Activated B cell treated with CpG ODN at 0.5 μM for 24 hours (primary cell): Measurements from ENCODE around the gene TSNAXIP1. TPM values are rescaled to one million over a fixed set of nuclear protein-coding genes. Genes with fewer than 3 reads are reported as not detected.

ENCODE experiments used
- ATAC-seq: fragments of 200-7000 bp; cut with Tn5 transposase; one replicate; pipeline ENCODE4 v1.10.0; 2021; ENCODE audit warnings: low read depth, mild to moderate bottlenecking, moderate library complexity
- CTCF ChIA-PET: fragments of 350-600 bp; sonication (Branson Sonifier 250); formaldehyde crosslinking; loops from one replicate; lab custom pipeline; 2021; ENCODE audit warnings: antibody characterized with exemption; lab: Charles Lee
- POLR2A ChIA-PET: fragments of 350-600 bp; sonication (Branson Sonifier 250); formaldehyde crosslinking; loops from one replicate; lab custom pipeline; 2021; ENCODE audit warnings: antibody characterized with exemption; lab: Charles Lee
- DNase-seq: peaks from one replicate; pipeline ENCODE4 v3.0.0; 2022
- H3K27ac Mint-ChIP-seq: one replicate; pipeline ENCODE4 v1.8.0; 2020; ENCODE audit warnings: mixed read lengths
- H3K27me3 Mint-ChIP-seq: one replicate; pipeline ENCODE4 v1.8.0; 2021; ENCODE audit warnings: mixed read lengths
- H3K36me3 Mint-ChIP-seq: one replicate; pipeline ENCODE4 v1.8.0; 2021; ENCODE audit warnings: low read depth, mixed read lengths
- H3K4me1 Mint-ChIP-seq: one replicate; pipeline ENCODE4 v1.8.0; 2021; ENCODE audit warnings: mixed read lengths
- H3K4me3 Mint-ChIP-seq: one replicate; pipeline ENCODE4 v1.8.0; 2020; ENCODE audit warnings: mild to moderate bottlenecking, mixed read lengths
- H3K9me3 Mint-ChIP-seq: one replicate; pipeline ENCODE4 v1.8.0; 2020; ENCODE audit warnings: mixed read lengths
- intact Hi-C: fragments of 100-400 bp; cut with micrococcal nuclease; formaldehyde crosslinking; loops from one replicate; pipeline ENCODE4 v1.15.1; 2024
- total RNA-seq: library from RNA; stranded (reverse); gene quantifications from 2 replicates; pipeline ENCODE4 v1.2.3, GENCODE V29; 2022
- TF ChIP-seq, protein P1 (sequence below): fragments of 200-600 bp; IDR thresholded peaks from one replicate; pipeline ENCODE4 v1.8.0; 2022; ENCODE audit warnings: antibody characterized with exemption, mild to moderate bottlenecking

Gene TSNAXIP1
- total RNA-seq, 1 donor from 2014 or later, result 1.9 TPM

DNA sequence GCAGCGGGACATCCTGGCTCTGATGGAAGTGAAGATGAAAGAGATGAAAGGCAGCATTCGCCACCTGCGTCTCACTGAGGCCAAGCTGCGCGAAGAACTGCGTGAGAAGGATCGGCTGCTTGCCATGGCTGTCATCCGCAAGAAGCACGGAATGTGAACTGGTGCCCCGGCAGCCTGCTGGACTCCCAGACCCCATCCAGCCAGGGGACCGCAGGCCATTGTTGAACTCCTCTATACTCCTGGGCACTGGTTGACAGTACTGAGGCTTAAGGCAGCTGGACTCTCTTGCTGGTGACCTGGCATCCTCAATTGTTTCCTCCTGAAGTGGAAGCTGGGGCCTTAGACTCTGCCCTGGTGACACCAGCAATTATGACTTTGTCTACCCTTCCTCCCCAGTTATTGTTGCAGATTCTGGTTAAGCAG is 36.7 kb downstream of the TSNAXIP1 start:
- CTCF ChIA-PET, result interaction anchor here (1.8 kb wide), 1 partner anchor 10 kb away, joined by 5 read pairs; no protein-coding TSS in a partner anchor
- peaks cover 52% of the 10 kb centered on the region for H3K4me1 Mint-ChIP-seq
- H3K27me3 Mint-ChIP-seq, result no peaks in the 10 kb centered on the region
- intact Hi-C loops, result no loop called here
- no peaks in the 10 kb centered on the region for H3K9me3 Mint-ChIP-seq
- TF ChIP-seq, protein P1, sequence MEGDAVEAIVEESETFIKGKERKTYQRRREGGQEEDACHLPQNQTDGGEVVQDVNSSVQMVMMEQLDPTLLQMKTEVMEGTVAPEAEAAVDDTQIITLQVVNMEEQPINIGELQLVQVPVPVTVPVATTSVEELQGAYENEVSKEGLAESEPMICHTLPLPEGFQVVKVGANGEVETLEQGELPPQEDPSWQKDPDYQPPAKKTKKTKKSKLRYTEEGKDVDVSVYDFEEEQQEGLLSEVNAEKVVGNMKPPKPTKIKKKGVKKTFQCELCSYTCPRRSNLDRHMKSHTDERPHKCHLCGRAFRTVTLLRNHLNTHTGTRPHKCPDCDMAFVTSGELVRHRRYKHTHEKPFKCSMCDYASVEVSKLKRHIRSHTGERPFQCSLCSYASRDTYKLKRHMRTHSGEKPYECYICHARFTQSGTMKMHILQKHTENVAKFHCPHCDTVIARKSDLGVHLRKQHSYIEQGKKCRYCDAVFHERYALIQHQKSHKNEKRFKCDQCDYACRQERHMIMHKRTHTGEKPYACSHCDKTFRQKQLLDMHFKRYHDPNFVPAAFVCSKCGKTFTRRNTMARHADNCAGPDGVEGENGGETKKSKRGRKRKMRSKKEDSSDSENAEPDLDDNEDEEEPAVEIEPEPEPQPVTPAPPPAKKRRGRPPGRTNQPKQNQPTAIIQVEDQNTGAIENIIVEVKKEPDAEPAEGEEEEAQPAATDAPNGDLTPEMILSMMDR, result no peak
- POLR2A ChIA-PET, result interaction anchor here (0.5 to 3.9 kb wide), 7 partner anchors 9 to 845 kb away, joined by 3 to 21 read pairs (median 3); partner anchors contain the start of genes RANBP10 and TSNAXIP1
- ATAC-seq, result no peak
- peaks cover 4% of the 10 kb centered on the region for H3K36me3 Mint-ChIP-seq
- peak overlapping the region; percentile 93 for H3K27ac Mint-ChIP-seq
- peak overlapping the region; percentile 91 for H3K4me3 Mint-ChIP-seq
- DNase-seq, result no peak

DNA sequence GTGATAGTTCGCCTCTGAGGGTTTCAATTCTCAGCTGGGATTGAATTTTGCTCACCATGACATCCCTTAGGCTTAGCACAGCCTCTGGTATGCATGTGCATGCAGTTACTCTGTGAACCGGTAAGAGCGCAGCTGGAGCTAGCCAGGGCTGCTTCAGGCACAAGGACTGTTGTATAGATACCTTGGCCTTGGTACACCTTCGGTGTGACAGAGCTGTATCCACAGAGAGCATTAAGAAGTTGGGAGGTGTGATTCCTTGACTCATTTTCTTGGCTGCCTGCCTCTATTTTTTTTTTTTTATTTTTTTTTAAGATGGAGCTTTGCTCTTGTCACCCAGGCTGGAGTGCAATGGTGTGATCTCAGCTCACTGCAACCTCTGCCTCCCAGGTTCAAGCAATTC is 37.8 kb downstream of the TSNAXIP1 start:
- no peak for DNase-seq
- H3K9me3 Mint-ChIP-seq, result no peaks in the 10 kb centered on the region
- peak overlapping the region; percentile 63 for H3K27ac Mint-ChIP-seq
- intact Hi-C loops, result no loop called here
- ChIA-PET CTCF (interaction anchor here (0.9 to 1.8 kb wide), 4 partner anchors 11 to 324 kb away, joined by 3 to 9 read pairs (median 4); no protein-coding TSS in a partner anchor), POLR2A (interaction anchor here (0.6 to 3.9 kb wide), 3 partner anchors 10 to 188 kb away, joined by 4 to 21 read pairs (median 6); no protein-coding TSS in a partner anchor)
- TF ChIP-seq, protein P1, result no peak
- H3K36me3 Mint-ChIP-seq, result peaks cover 4% of the 10 kb centered on the region
- H3K27me3 Mint-ChIP-seq, result no peaks in the 10 kb centered on the region
- peaks cover 59% of the 10 kb centered on the region for H3K4me1 Mint-ChIP-seq
- peak overlapping the region; percentile 24 for H3K4me3 Mint-ChIP-seq
- no peak for ATAC-seq

DNA sequence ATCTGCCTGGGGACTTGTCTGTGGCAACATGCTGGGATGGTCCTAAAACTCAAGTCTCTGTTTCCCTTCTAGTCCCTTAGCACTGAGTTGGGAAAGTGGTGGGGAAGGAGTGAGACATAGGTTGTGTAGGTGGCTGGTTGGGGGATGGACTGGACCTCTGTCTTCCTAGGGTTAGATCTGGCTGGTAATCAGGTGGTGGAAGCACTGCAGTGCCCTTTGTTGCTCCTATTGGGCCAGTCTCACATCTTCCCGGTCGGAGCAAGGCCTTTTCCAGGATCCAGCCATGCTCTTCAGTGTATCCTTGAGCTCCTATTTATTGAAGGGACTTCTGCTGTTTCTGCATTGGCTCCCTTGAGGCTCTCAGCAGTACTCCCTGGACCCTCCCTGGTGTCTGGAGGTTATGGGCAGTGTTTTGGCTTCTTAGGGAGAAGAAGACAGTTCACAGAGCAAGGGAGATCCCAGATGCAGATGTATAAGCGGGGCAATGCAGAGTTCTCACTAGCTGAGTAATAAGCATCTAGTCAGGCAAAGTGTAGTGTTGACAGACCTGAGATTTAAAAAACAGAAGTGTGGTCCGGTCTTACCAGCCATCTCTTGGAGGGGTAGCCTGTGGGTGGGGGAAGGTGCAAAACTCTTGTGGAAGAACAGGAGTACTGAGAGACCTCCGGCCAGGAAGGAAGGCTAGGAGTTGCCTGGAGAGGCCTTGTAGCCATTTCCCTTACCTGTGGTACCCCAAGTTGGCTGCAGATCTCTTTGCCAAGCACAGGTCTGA is 38.8 kb downstream of the TSNAXIP1 start:
- DNase-seq (no peak), ATAC-seq (no peak)
- H3K27me3 Mint-ChIP-seq, result no peaks in the 10 kb centered on the region
- ChIA-PET CTCF (interaction anchor here (0.9 to 2.4 kb wide), 4 partner anchors 29 to 325 kb away, joined by 3 to 13 read pairs (median 6); no protein-coding TSS in a partner anchor), POLR2A (interaction anchor here (0.5 to 3.9 kb wide), 14 partner anchors 10 to 325 kb away, joined by 3 to 21 read pairs (median 6); partner anchors contain the start of genes DDX28, DUS2, GFOD2 and NFATC3)
- H3K27ac Mint-ChIP-seq, result peak overlapping the region; percentile 92
- H3K36me3 Mint-ChIP-seq, result peaks cover 6% of the 10 kb centered on the region
- H3K4me1 Mint-ChIP-seq, result peaks cover 59% of the 10 kb centered on the region
- TF ChIP-seq, protein P1, result no peak
- intact Hi-C loops, result loop anchor here (1.0 to 2.0 kb wide), 9 partner anchors 12 to 601 kb away; partner anchors contain the start of genes ACD, CTCF, PARD6A and PRMT7
- H3K4me3 Mint-ChIP-seq, result peak overlapping the region; percentile 89
- no peaks in the 10 kb centered on the region for H3K9me3 Mint-ChIP-seq

DNA sequence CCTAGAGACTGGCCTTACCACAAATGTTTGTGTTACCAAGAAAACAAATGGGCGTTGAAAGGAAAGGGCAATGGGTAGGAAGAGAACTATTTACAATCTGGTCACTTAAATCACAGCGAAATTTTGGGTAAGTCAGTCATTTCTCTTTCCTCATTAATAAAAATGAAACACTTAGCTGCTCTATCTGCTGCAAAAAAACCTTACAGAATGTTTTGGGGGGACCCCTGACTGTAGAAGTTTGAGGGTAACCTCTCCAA is 39.3 kb downstream of the TSNAXIP1 start:
- no peak for DNase-seq
- no peak for ATAC-seq
- peaks cover 59% of the 10 kb centered on the region for H3K4me1 Mint-ChIP-seq
- H3K27ac Mint-ChIP-seq, result peak overlapping the region; percentile 92
- H3K27me3 Mint-ChIP-seq, result no peaks in the 10 kb centered on the region
- ChIA-PET POLR2A (interaction anchor here (0.8 to 3.9 kb wide), 10 partner anchors 12 to 325 kb away, joined by 3 to 21 read pairs (median 6); partner anchors contain the start of genes DDX28, DUS2, GFOD2 and NFATC3), CTCF (interaction anchor here (1.0 to 2.4 kb wide), 2 partner anchors 30 to 173 kb away, joined by 4 to 13 read pairs; no protein-coding TSS in a partner anchor)
- intact Hi-C loops, result loop anchor here (1.0 to 2.0 kb wide), 9 partner anchors 13 to 601 kb away; partner anchors contain the start of genes ACD, CTCF, PARD6A and PRMT7
- TF ChIP-seq, protein P1, result no peak
- H3K4me3 Mint-ChIP-seq, result peak overlapping the region; percentile 89
- peaks cover 8% of the 10 kb centered on the region for H3K36me3 Mint-ChIP-seq
- H3K9me3 Mint-ChIP-seq, result no peaks in the 10 kb centered on the region
